HCT116 (cell line): ENCODE results near the gene SLC7A8. TPM values are rescaled to one million over a fixed set of nuclear protein-coding genes. Genes with fewer than 3 reads are reported as not detected.

Experiments used
- ATAC-seq: fragments of 200-7000 bp; cut with Tn5 transposase; 2 replicates; pipeline ENCODE4 v1.9.1; 2020; ENCODE audit warnings: mild to moderate bottlenecking, moderate library complexity
- BruUV-seq: library from RNA; stranded (reverse); fragments of 400-500 nt; replicated peaks from 2 replicates; lab custom pipeline; 2021; lab: Mats Ljungman, UMichigan
- CTCF ChIA-PET: fragments of 300-600 bp; sonication (Branson Sonifier 250); formaldehyde crosslinking; loops from one replicate; lab custom pipeline; 2021; ENCODE audit warnings: antibody characterized with exemption; lab: Charles Lee
- POLR2A ChIA-PET: fragments of 300-600, 350-600 bp; sonication (Branson Sonifier 250); formaldehyde crosslinking; loops from one replicate; lab custom pipeline; 2021; ENCODE audit warnings: antibody characterized with exemption; lab: Charles Lee
- RAD21 ChIA-PET, 2 experiments: fragments of 300-600 bp; sonication (Branson Sonifier 250); formaldehyde crosslinking; loops; one replicate each; lab custom pipeline; 2023; ENCODE audit warnings: low total read pairs in 2 of 2; ENCODE audit not compliant: uncharacterized antibody in 2 of 2, unreplicated experiment in 2 of 2, low non-redundant PET in 1 of 2; lab: Charles Lee
- DNase-seq: peaks from one replicate; pipeline ENCODE4 v3.0.0-alpha.2; 2010; ENCODE audit warnings: low read depth, low spot score
- H2AFZ ChIP-seq: fragments of 200-600 bp; shearing (Covaris generic), sonication (generic); 2 replicates; pipeline ENCODE4 v1.6.1; 2017; ENCODE audit warnings: low read depth, mixed run types, mixed read lengths, antibody characterized with exemption, low read length; ENCODE audit not compliant: poor library complexity, severe bottlenecking
- H3K27ac ChIP-seq: 2 replicates; pipeline ENCODE4 v1.5.1; 2012; ENCODE audit warnings: low read depth, low read length
- H3K27me3 ChIP-seq: fragments of 200-600 bp; sonication (generic); 2 replicates; pipeline ENCODE4 v1.6.1; 2016; ENCODE audit warnings: mixed run types, low read length, mixed read lengths; ENCODE audit not compliant: insufficient read depth
- H3K36me3 ChIP-seq, 2 experiments: fragments of 200-500 bp in 1 of 2; fragments of 200-600 bp in 1 of 2; sonication (Bioruptor generic) in 1 of 2; sonication (generic) in 1 of 2; 2 replicates each; pipeline versions ENCODE4 v1.5.1 to v1.6.1; 2014 to 2016; ENCODE audit warnings: low read length in 2 of 2, inconsistent platforms in 1 of 2, mixed read lengths in 1 of 2, mixed run types in 1 of 2; ENCODE audit not compliant: insufficient read depth in 2 of 2, control insufficient read depth in 1 of 2
- H3K4me1 ChIP-seq, 2 experiments: fragments of 200-600 bp in 1 of 2; sonication (generic) in 1 of 2; 2 replicates each; pipeline versions ENCODE4 v1.5.1 to v1.6.1; 2012 to 2017; ENCODE audit warnings: low read length in 2 of 2, inconsistent platforms in 1 of 2, mild to moderate bottlenecking in 1 of 2, mixed read lengths in 1 of 2, mixed run types in 1 of 2, moderate library complexity in 1 of 2; ENCODE audit not compliant: insufficient read depth in 2 of 2, control insufficient read depth in 1 of 2
- H3K4me2 ChIP-seq: fragments of 200-600 bp; sonication (generic); 2 replicates; pipeline ENCODE4 v1.6.1; 2017; ENCODE audit warnings: mixed run types, low read length, mixed read lengths
- H3K4me3 ChIP-seq, 2 experiments: fragments of 200-600 bp in 1 of 2; sonication (generic) in 1 of 2; replicated peaks in 1 of 2; 2 replicates each; pipeline ENCODE4 v1.5.1; 2011 to 2016; ENCODE audit warnings: low read length in 2 of 2, control low read depth in 1 of 2, low read depth in 1 of 2, mild to moderate bottlenecking in 1 of 2, mixed read lengths in 1 of 2, mixed run types in 1 of 2
- H3K79me2 ChIP-seq: fragments of 200-600 bp; sonication (generic); 2 replicates; pipeline ENCODE4 v1.6.1; 2017; ENCODE audit warnings: mild to moderate bottlenecking, mixed run types, low read length, moderate library complexity, mixed read lengths; ENCODE audit not compliant: insufficient read depth
- H3K9ac ChIP-seq: fragments of 200-600 bp; sonication (generic); 2 replicates; pipeline ENCODE4 v1.6.1; 2016; ENCODE audit warnings: low read length, mixed read lengths
- H3K9me2 ChIP-seq: fragments of 200-600 bp; sonication (generic), shearing (Covaris generic); 2 replicates; pipeline ENCODE4 v1.6.1; 2017; ENCODE audit warnings: mixed run types, mild to moderate bottlenecking, moderate library complexity; ENCODE audit not compliant: insufficient read depth
- H3K9me3 ChIP-seq, 2 experiments: fragments of 200-500 bp in 1 of 2; fragments of 200-600 bp in 1 of 2; sonication (Bioruptor generic) in 1 of 2; sonication (generic) in 1 of 2; 2 replicates each; pipeline ENCODE4 v1.6.1; 2014 to 2017; ENCODE audit warnings: low read length in 2 of 2, mixed read lengths in 2 of 2, inconsistent platforms in 1 of 2, low read depth in 1 of 2, mild to moderate bottlenecking in 1 of 2, mixed run types in 1 of 2, moderate library complexity in 1 of 2; ENCODE audit not compliant: control insufficient read depth in 1 of 2, insufficient read depth in 1 of 2
- H4K20me1 ChIP-seq: fragments of 200-600 bp; sonication (generic), shearing (Covaris generic); 2 replicates; pipeline ENCODE4 v1.6.1; 2017; ENCODE audit warnings: mixed run types, mild to moderate bottlenecking, moderate library complexity; ENCODE audit not compliant: insufficient read depth
- CEBPB ChIP-seq: IDR thresholded peaks from 2 replicates; pipeline ENCODE4 v1.6.1; 2012; ENCODE audit warnings: low read depth
- FOSL1 ChIP-seq: IDR thresholded peaks from 2 replicates; pipeline ENCODE4 v1.6.1; 2012; ENCODE audit warnings: low read depth
- POLR2A ChIP-seq: IDR thresholded peaks from 2 replicates; pipeline ENCODE4 v1.7.0; 2011; ENCODE audit warnings: borderline replicate concordance; ENCODE audit not compliant: insufficient read depth, insufficient read length; ENCODE audit errors: extremely low read depth
- SRF ChIP-seq: IDR thresholded peaks from 2 replicates; pipeline ENCODE4 v1.6.1; 2012; ENCODE audit warnings: low read depth
- TCF7L2 ChIP-seq: IDR thresholded peaks from 2 replicates; pipeline ENCODE4 v1.7.0; 2011; ENCODE audit warnings: borderline replicate concordance, inconsistent platforms; ENCODE audit not compliant: insufficient read depth, insufficient read length; ENCODE audit errors: extremely low read depth
- intact Hi-C: fragments of 100-400 bp; cut with micrococcal nuclease; formaldehyde crosslinking; loops from 2 replicates; pipeline ENCODE4 v1.10.0; 2022
- total RNA-seq: library from RNA; stranded (reverse); gene quantifications from one replicate; pipeline ENCODE4 v1.2.1, GENCODE V29; 2021; ENCODE audit not compliant: unreplicated experiment
- TF ChIP-seq, protein P1 (sequence below), 3 experiments: fragments of 200-600 bp in 1 of 3; sonication (generic) in 1 of 3; IDR thresholded peaks in 2 of 3; conservative IDR thresholded peaks in 1 of 3; 2 replicates each; pipeline ENCODE4 v1.5.1; 2012 to 2017; ENCODE audit warnings: low read depth in 2 of 3, low read length in 2 of 3, antibody characterized with exemption in 1 of 3, borderline replicate concordance in 1 of 3, control low read depth in 1 of 3, mild to moderate bottlenecking in 1 of 3, mixed read lengths in 1 of 3, mixed run types in 1 of 3, moderate library complexity in 1 of 3; ENCODE audit not compliant: insufficient read depth in 1 of 3
- TF ChIP-seq, protein P2 (sequence below): IDR thresholded peaks from 2 replicates; pipeline ENCODE4 v1.6.1; 2012; ENCODE audit warnings: low read depth
- TF ChIP-seq, protein P3 (sequence below): IDR thresholded peaks from 2 replicates; pipeline ENCODE4 v1.6.1; 2011; ENCODE audit warnings: mild to moderate bottlenecking, low read length, moderate library complexity; ENCODE audit not compliant: insufficient replicate concordance; ENCODE audit errors: extremely low read depth
- TF ChIP-seq, protein P4 (sequence below): IDR thresholded peaks from 2 replicates; pipeline ENCODE4 v1.6.1; 2012

The SLC7A8 gene
- total RNA-seq, 1 experiment from 2014 or later = 5.3 TPM

DNA sequence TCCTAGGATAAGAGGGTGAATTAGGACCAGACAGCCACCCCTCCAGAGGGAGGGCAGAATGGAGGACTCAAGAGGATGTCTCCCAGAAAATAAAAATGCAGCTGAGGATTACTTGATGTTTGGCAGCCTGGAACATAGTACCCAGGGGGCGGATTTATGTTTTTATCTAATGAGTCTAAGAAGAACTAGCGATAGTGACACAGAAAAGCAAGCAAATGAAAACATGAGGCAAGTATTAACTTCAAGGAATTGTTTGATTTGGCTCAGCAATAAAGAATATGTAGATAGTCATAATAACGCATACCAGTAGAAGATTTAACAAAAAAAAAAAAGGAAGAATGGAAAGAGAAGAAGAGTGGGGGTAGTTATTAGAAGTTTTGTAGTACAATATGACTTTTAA, 10.0 kb upstream of the SLC7A8 start:
- TF ChIP-seq, protein P1, sequence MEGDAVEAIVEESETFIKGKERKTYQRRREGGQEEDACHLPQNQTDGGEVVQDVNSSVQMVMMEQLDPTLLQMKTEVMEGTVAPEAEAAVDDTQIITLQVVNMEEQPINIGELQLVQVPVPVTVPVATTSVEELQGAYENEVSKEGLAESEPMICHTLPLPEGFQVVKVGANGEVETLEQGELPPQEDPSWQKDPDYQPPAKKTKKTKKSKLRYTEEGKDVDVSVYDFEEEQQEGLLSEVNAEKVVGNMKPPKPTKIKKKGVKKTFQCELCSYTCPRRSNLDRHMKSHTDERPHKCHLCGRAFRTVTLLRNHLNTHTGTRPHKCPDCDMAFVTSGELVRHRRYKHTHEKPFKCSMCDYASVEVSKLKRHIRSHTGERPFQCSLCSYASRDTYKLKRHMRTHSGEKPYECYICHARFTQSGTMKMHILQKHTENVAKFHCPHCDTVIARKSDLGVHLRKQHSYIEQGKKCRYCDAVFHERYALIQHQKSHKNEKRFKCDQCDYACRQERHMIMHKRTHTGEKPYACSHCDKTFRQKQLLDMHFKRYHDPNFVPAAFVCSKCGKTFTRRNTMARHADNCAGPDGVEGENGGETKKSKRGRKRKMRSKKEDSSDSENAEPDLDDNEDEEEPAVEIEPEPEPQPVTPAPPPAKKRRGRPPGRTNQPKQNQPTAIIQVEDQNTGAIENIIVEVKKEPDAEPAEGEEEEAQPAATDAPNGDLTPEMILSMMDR (IDR thresholded peaks at IDR 0.05 in 2 of 3, conservative IDR thresholded peaks at IDR 0.05 in 1 of 3; ENCODE audit: borderline replicate concordance in 1 of 3, insufficient read depth in 1 of 3, low read depth in 2 of 3, low read length in 2 of 3) = no peak
- TF ChIP-seq, protein P2, sequence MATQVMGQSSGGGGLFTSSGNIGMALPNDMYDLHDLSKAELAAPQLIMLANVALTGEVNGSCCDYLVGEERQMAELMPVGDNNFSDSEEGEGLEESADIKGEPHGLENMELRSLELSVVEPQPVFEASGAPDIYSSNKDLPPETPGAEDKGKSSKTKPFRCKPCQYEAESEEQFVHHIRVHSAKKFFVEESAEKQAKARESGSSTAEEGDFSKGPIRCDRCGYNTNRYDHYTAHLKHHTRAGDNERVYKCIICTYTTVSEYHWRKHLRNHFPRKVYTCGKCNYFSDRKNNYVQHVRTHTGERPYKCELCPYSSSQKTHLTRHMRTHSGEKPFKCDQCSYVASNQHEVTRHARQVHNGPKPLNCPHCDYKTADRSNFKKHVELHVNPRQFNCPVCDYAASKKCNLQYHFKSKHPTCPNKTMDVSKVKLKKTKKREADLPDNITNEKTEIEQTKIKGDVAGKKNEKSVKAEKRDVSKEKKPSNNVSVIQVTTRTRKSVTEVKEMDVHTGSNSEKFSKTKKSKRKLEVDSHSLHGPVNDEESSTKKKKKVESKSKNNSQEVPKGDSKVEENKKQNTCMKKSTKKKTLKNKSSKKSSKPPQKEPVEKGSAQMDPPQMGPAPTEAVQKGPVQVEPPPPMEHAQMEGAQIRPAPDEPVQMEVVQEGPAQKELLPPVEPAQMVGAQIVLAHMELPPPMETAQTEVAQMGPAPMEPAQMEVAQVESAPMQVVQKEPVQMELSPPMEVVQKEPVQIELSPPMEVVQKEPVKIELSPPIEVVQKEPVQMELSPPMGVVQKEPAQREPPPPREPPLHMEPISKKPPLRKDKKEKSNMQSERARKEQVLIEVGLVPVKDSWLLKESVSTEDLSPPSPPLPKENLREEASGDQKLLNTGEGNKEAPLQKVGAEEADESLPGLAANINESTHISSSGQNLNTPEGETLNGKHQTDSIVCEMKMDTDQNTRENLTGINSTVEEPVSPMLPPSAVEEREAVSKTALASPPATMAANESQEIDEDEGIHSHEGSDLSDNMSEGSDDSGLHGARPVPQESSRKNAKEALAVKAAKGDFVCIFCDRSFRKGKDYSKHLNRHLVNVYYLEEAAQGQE = no peak
- no peak for TF ChIP-seq TCF7L2
- no peak for TF ChIP-seq FOSL1
- TF ChIP-seq, protein P3, sequence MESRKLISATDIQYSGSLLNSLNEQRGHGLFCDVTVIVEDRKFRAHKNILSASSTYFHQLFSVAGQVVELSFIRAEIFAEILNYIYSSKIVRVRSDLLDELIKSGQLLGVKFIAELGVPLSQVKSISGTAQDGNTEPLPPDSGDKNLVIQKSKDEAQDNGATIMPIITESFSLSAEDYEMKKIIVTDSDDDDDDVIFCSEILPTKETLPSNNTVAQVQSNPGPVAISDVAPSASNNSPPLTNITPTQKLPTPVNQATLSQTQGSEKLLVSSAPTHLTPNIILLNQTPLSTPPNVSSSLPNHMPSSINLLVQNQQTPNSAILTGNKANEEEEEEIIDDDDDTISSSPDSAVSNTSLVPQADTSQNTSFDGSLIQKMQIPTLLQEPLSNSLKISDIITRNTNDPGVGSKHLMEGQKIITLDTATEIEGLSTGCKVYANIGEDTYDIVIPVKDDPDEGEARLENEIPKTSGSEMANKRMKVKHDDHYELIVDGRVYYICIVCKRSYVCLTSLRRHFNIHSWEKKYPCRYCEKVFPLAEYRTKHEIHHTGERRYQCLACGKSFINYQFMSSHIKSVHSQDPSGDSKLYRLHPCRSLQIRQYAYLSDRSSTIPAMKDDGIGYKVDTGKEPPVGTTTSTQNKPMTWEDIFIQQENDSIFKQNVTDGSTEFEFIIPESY = no peak
- TF ChIP-seq CEBPB = no peak
- TF ChIP-seq, protein P4, sequence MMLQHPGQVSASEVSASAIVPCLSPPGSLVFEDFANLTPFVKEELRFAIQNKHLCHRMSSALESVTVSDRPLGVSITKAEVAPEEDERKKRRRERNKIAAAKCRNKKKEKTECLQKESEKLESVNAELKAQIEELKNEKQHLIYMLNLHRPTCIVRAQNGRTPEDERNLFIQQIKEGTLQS = no peak
- TF ChIP-seq POLR2A = no peak
- TF ChIP-seq SRF = no peak
- Histone ChIP-seq H3K4me3 (no peak overlapping the region), H3K9me3 (no peaks in the 10 kb centered on the region), H3K9ac (no peak overlapping the region), H4K20me1 (no peaks in the 10 kb centered on the region), H3K36me3 (no peaks in the 10 kb centered on the region), H3K79me2 (no peaks in the 10 kb centered on the region), H3K4me1 (no peaks in the 10 kb centered on the region), H3K9me2 (no peaks in the 10 kb centered on the region), H3K27ac (no peak overlapping the region), H3K4me2 (no peak overlapping the region), H3K27me3 (no peaks in the 10 kb centered on the region), H2AFZ (no peak overlapping the region)
- ChIA-PET RAD21 (no interaction called here), POLR2A (no interaction called here), CTCF (no interaction called here)
- ATAC-seq = no peak
- intact Hi-C loops = no loop called here
- no peak for DNase-seq
- BruUV-seq = no TSS peak
